Stimulated activated CD8-positive, alpha-beta memory T cell treated with anti-CD3 and anti-CD28 coated beads, Interleukin-7, amount 100 ng/mL, for 48 hours (primary cell): ENCODE data around the gene RAPGEF3.
A peak's percentile ranks its signal among the peaks of the same experiment; 100 is the strongest.

Experiments
- DNase-seq, 2 donors: peaks; one replicate each; pipeline ENCODE4 v3.0.0-alpha.2; 2020; ENCODE audit warnings: low read depth in 1 of 2; ENCODE audit errors: extremely low read depth in 1 of 2

The RAPGEF3 gene

GRCh38 chr12:47791874-47792273 lies 33.2 kb upstream of the RAPGEF3 start:
- no peak for DNase-seq

DNA sequence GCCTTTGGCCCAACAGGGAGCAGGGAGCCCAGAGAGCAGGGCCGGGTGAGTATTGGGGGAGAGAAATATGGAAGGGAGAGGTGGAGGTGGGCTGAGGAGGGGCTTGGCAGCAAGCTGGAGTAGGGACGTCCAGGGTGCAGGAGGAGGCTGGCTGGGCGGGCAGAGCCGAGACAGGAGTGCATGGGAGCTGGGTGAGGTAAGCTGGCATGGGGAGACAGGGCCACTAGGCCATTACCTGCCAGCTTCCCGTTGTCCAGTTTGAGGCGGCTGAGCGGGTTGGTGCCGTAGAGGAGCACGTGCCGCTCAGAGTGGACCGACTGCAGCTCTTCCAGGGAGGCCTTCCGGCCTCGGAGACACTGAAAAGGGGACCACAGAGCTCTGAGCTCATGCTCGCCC lies 32.7 kb upstream of the RAPGEF3 start:
- DNase-seq: no peak

GRCh38 chr12:47790676-47791350 lies 32.1 kb upstream of the RAPGEF3 start:
- no peak for DNase-seq

DNA sequence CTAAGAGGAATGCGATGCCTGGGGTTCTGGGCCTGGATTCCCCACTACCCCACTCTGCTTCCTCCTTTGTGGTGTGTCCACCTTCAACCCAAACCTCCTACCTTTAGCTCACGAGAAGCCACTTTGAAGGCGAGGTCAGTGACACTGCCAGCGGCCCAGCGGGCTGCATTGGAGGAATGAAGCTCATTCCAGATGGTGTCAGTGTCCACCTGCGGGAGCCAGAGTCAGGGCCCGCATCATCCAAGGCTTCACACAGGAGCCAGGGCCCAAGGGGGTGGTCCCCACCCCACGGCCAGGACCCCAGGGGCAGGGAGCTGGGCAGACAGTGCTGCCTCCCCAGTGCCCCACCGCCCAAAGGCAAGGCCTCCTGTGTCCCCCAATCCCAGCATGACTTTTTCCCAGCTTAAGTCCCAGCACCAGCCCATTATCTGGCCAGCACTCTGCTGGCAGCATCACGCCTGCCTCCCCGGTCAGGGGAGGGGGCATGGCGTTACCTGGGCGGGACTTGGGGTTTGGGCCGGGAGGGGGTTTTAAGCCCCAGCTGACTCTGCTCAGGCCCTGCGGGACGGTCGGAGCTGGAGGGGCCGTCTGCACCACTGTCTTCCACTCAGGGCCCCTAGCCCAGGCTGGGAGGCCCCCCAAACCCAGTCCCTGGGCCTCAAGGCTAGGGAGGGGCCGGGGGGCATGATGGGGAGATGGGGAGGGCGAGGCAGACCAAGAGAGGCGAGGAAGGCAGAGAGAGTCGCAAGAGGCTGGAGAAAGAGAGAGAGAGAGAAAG lies 31.2 kb upstream of the RAPGEF3 start:
- DNase-seq: no peak

GRCh38 chr12:47789141-47789540 lies 30.5 kb upstream of the RAPGEF3 start:
- no peak for DNase-seq

GRCh38 chr12:47787596-47788319 lies 29.1 kb upstream of the RAPGEF3 start:
- no peak for DNase-seq

- no peak for DNase-seq
Observed at GRCh38 chr12:47786662-47787280, 28.1 kb upstream of the RAPGEF3 start.

DNA sequence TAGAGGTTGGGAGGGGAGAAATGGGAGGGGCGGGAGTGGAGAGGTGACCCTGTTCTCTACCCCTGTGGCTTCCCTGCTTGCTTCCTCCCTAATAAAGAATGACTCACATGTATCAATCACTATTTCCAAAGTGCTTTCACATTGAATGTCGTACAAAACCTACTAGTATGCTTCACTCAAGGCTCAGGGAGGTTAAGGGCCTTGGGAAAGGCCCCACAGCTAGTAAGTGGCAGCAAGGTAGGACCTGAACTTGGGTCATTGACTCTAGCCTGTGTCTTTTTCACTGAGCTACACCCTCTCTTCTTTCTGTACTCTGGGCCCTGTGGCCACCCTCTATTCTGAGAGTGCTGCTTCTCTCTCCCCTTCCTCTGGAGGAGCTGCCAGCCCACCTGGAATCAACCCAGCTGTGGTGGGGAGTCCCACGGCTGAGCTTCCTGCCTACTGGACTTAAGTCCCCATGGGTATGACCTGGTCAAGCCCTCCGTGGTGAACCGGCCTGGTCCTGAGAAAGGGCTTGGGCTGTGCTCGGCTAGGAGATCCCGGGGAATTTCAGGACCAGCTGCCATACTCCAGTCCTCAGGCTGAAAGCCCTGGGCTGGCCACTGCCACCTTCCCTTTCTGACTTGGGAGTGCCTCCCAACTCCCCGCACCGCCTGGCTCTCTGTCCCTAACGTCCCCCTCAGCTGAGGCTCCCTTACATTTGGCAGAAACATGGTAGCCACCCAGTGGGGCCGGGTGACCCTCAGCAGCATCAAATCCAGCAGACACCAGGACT lies 27.4 kb upstream of the RAPGEF3 start:
- DNase-seq: no peak

DNA sequence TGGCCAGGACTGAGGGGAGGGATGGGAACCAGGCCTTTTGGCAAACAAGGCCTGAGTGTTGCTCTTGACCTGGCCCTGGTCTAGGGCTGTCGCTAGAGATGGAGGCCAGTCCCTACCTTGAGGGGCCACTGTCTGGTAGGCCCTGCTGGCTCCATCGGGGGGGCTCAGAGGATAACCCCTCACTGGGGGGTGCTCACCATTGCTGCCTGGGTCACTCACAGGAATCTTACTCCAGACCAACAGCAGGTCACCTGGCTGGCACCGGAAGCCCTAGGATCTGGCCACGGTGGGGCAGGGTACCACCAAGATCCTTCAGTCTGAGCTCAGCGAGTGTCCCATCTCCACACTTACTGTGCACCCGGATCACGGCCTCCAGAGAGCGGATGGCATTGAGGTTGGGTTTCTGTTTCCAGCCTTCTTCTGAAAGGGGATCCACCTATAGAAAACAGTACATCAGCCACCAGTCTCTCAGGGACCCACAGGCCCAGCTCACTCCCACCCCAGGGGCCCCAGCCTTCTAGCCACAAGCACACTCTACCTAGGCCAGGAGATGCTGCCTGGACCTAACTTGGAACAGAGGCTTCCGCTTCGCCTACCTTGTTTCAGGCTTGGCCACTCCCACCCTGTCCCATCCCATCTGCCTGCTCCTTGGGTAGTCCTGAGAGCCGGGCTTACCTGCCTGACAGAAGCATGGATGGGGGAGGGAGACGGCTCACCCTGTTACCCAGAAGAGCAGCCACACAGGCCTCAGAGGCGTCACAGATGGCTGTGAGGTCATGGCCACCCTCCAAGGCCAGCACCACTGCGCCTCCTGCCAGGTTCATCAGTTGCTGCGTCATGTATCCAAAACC lies 26.6 kb upstream of the RAPGEF3 start:
- DNase-seq: no peak

GRCh38 chr12:47783821-47784819 lies 25.4 kb upstream of the RAPGEF3 start:
- no peak for DNase-seq

GRCh38 chr12:47783024-47783755 lies 24.5 kb upstream of the RAPGEF3 start:
- no peak for DNase-seq

GRCh38 chr12:47782372-47782770 lies 23.7 kb upstream of the RAPGEF3 start:
- no peak for DNase-seq

- DNase-seq: no peak
Observed at GRCh38 chr12:47781479-47782371, 23.0 kb upstream of the RAPGEF3 start.

GRCh38 chr12:47779943-47780504 lies 21.3 kb upstream of the RAPGEF3 start:
- no peak for DNase-seq

DNA sequence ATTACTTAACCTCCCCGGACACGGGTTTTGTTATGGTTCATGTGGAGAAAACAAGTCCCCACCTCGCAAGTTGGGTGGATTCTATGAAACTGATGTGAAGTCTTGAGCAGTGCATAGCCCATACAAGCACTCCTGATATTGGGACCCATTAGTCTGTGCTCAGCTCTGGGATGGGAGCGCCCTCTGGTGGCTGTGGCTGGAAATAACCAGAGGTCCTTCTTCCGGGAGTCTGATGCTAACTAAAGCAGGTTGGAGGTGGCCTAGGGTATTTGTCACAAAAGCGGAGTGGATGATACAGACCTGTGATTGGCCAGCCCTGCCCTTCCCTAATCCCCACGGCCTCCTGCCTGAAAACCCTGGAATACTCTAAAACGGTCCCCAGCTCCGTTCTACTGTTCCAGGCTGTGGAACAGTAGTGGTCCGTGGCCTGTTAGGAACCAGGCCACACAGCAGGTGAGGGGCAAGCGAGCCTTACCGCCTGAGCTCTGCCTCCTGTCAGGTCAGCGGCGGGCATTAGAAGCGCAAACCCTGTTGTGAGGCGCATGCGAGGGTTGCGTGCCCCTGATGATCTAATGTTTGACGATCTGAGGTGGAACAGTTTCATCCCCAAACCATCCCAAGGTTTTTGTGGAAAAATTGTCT lies 20.7 kb upstream of the RAPGEF3 start:
- peak; percentile 75 to 81 for DNase-seq

DNA sequence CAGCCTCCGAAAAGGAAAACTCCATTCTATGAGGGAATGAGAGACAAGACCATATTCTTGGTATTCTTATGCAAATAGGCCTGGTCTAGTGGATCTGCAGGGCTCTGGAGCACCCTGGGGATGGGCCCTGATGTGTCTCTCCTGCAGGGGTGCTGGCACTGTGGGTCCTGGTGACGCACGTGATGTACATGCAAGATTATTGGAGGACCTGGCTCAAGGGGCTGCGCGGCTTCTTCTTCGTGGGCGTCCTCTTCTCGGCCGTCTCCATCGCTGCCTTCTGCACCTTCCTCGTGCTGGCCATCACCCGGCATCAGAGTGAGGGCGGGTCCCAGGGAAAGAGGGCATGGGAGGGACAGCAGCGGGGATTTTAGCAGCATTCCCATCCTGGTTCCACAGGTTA lies 20.2 kb upstream of the RAPGEF3 start:
- no peak for DNase-seq
